ENCODE data around the gene IRAK1.

IRAK1 gene

GRCh38 chrX:154049209-154050112 is 29.8 kb upstream of the IRAK1 start:
- H3K27ac ChIP-seq: peak overlapping the region; percentile 88
- TF ChIP-seq ZFX (IDR thresholded peaks at IDR 0.05; ENCODE audit: borderline replicate concordance): no peak
- no peak for TF ChIP-seq CTCF (IDR thresholded peaks at IDR 0.05)

- peak overlapping the region; percentile 88 for H3K27ac ChIP-seq
- TF ChIP-seq ZFX (IDR thresholded peaks at IDR 0.05; ENCODE audit: borderline replicate concordance): no peak
- no peak for TF ChIP-seq CTCF (IDR thresholded peaks at IDR 0.05)
Observed at GRCh38 chrX:154048398-154048797, 28.7 kb upstream of the IRAK1 start.

GRCh38 chrX:154046940-154047610 is 27.4 kb upstream of the IRAK1 start:
- TF ChIP-seq ZFX (IDR thresholded peaks at IDR 0.05; ENCODE audit: borderline replicate concordance) (no peak), CTCF (IDR thresholded peaks at IDR 0.05) (no peak)
- peak overlapping the region; percentile 88 for H3K27ac ChIP-seq

GRCh38 chrX:154046031-154046781 is 26.5 kb upstream of the IRAK1 start:
- peak overlapping the region; percentile 88 for H3K27ac ChIP-seq
- TF ChIP-seq CTCF (IDR thresholded peaks at IDR 0.05) (peak; percentile 35), ZFX (IDR thresholded peaks at IDR 0.05; ENCODE audit: borderline replicate concordance) (no peak)

- TF ChIP-seq ZFX (IDR thresholded peaks at IDR 0.05; ENCODE audit: borderline replicate concordance) (no peak), CTCF (IDR thresholded peaks at IDR 0.05) (no peak)
- H3K27ac ChIP-seq: no peak overlapping the region
Observed at GRCh38 chrX:154044091-154044490, 24.4 kb upstream of the IRAK1 start.

- H3K27ac ChIP-seq: no peak overlapping the region
- TF ChIP-seq CTCF (IDR thresholded peaks at IDR 0.05) (no peak), ZFX (IDR thresholded peaks at IDR 0.05; ENCODE audit: borderline replicate concordance) (no peak)
Observed at GRCh38 chrX:154043003-154043763, 23.5 kb upstream of the IRAK1 start.

All from 22Rv1 (cell line).